ENCODE results near the gene KRT79. TPM values are rescaled to one million over a fixed set of nuclear protein-coding genes. Genes with fewer than 3 reads are reported as not detected.
A peak's percentile ranks its signal among the peaks of the same experiment; 100 is the strongest.

KRT79 gene
- total and polyA plus RNA-seq, 2 of the 8 experiments (the other 6 are each of a cell fraction or from before 2014, with no cell fraction given), result not detected

- peak overlapping the region; percentile 98; the same call in 1 of the 2 replicates for H2AK5ac ChIP-seq (ENCODE audit: low read depth, low read length)
- no peak overlapping the region for H2BK15ac ChIP-seq (ENCODE audit: low read length)
- H3K79me1 ChIP-seq (ENCODE audit: low read depth, low read length), result no peaks in the 10 kb centered on the region
- no peaks in the 10 kb centered on the region for H4K20me1 ChIP-seq (replicated peaks in 1 of 2; ENCODE audit: control insufficient read depth in 1 of 2, insufficient read depth in 2 of 2, low read length in 2 of 2)
- H3K56ac ChIP-seq (replicated peaks; ENCODE audit: insufficient read length, low read depth, low read length), result no peak overlapping the region
- H3K79me2 ChIP-seq (ENCODE audit: control insufficient read depth in 1 of 2, insufficient read depth in 2 of 2, low read length in 2 of 2), result no peaks in the 10 kb centered on the region
- no peak overlapping the region for H3K23ac ChIP-seq (ENCODE audit: insufficient read length)
- H2BK12ac ChIP-seq (ENCODE audit: low read depth, low read length), result peak overlapping the region; percentile 51
- 94% methylated on average over 11 of the region's 11 CpGs; no CpG with 5 or more reads in 1 of the 2 experiments for WGBS, 2 experiments (ENCODE audit: extremely low coverage in 1 of 2, insufficient coverage in 1 of 2, insufficient read length in 1 of 2, insufficient replicate concordance in 2 of 2, low coverage in 1 of 2, low lambda C conversion rate in 2 of 2, missing lambda C conversion rate in 1 of 2)
- no peak overlapping the region for H3K4me3 ChIP-seq (ENCODE audit: extremely low read depth in 1 of 4, insufficient read depth in 2 of 4, low read depth in 3 of 4, low read length in 4 of 4)
- H4K5ac ChIP-seq (ENCODE audit: insufficient read length, low read depth, low read length), result no peak overlapping the region
- H3K4me2 ChIP-seq (ENCODE audit: insufficient read depth in 1 of 2, low read depth in 2 of 2, low read length in 2 of 2), result no peak overlapping the region
- H3K18ac ChIP-seq (ENCODE audit: extremely low read depth, low read length), result no peak overlapping the region
- no peak overlapping the region for H3K4ac ChIP-seq (replicated peaks; ENCODE audit: insufficient read length, low read depth, low read length)
- H2BK20ac ChIP-seq (ENCODE audit: low read length), result 0 out of 2 replicates have a peak overlapping the region, but pooled peaks have one; percentile 34
- H3K23me2 ChIP-seq (ENCODE audit: low read depth, low read length), result no peaks in the 10 kb centered on the region
- ChIA-PET CTCF (ENCODE audit: partially characterized antibody) (interaction anchor here (1.2 to 3.7 kb wide), 4 partner anchors 21 to 120 kb away, joined by 3 to 13 read pairs (median 4); no protein-coding TSS in a partner anchor), POLR2A (ENCODE audit: partially characterized antibody) (no interaction called here)
- H4K91ac ChIP-seq (replicated peaks; ENCODE audit: insufficient read length, low read length), result peak overlapping the region; percentile 20
- H3K9me3 ChIP-seq (ENCODE audit: insufficient read depth in 2 of 2, low read depth in 1 of 2, low read length in 1 of 2), result no peaks in the 10 kb centered on the region
- H4K8ac ChIP-seq (ENCODE audit: extremely low read depth, insufficient read depth, low read length), result no peak overlapping the region
- no peak overlapping the region for H3K9ac ChIP-seq (replicated peaks in 1 of 4; ENCODE audit: extremely low read depth in 1 of 4, low read depth in 3 of 4, low read length in 3 of 4)
- H2BK5ac ChIP-seq (ENCODE audit: low read depth, low read length), result peak overlapping the region; percentile 3; the same call in 1 of the 2 replicates
- DNase-seq (ENCODE audit: low read depth in 1 of 2, low spot score in 2 of 2) (no peak), FAIRE-seq (no peak)
- H2AFZ ChIP-seq (ENCODE audit: low read length), result no peak overlapping the region
- H2BK120ac ChIP-seq (replicated peaks; ENCODE audit: low read depth, low read length), result no peak overlapping the region
- H3K27me3 ChIP-seq (replicated peaks in 1 of 4; ENCODE audit: control insufficient read depth in 3 of 4, extremely low read depth in 1 of 4, insufficient read depth in 3 of 4, low read length in 3 of 4), result 0 out of 7 replicates have a peak, but pooled peaks cover 0 to 2% (median 0%) of the 10 kb centered on the region in 4 experiments
- no peaks in the 10 kb centered on the region for H3K36me3 ChIP-seq (ENCODE audit: control insufficient read depth in 2 of 4, insufficient read depth in 4 of 4, low read length in 3 of 4)
- no peak overlapping the region for H3K27ac ChIP-seq (ENCODE audit: low read depth, low read length)
- no peaks in the 10 kb centered on the region; a peak in 2 of 7 replicates for H3K4me1 ChIP-seq (replicated peaks in 1 of 4; ENCODE audit: control insufficient read depth in 3 of 4, insufficient read depth in 4 of 4, low read length in 3 of 4)
- no peak overlapping the region for H3K14ac ChIP-seq (ENCODE audit: insufficient read length)
- TF ChIP-seq CTBP2 (IDR thresholded peaks at IDR 0.05; ENCODE audit: borderline replicate concordance, insufficient read depth, insufficient read length, low read length), result no peak
- no peak for TF ChIP-seq E2F6 (IDR thresholded peaks at IDR 0.05)
- TF ChIP-seq NRF1 (IDR thresholded peaks at IDR 0.05; ENCODE audit: low read depth, low read length), result no peak
- no peak for TF ChIP-seq POLR2A (IDR thresholded peaks at IDR 0.05; ENCODE audit: control extremely low read depth in 1 of 2, low read depth in 2 of 2, low read length in 2 of 2)
- no peak for TF ChIP-seq RXRA (IDR thresholded peaks at IDR 0.05; ENCODE audit: insufficient read depth, low read depth, low read length)
- TF ChIP-seq SAP30 (IDR thresholded peaks at IDR 0.05; ENCODE audit: insufficient read depth, insufficient replicate concordance, low read length), result no peak
- peak; percentile 67 for TF ChIP-seq TEAD4 (IDR thresholded peaks at IDR 0.05; ENCODE audit: low read depth, low read length)
- no peak for TF ChIP-seq EGR1 (IDR thresholded peaks at IDR 0.05; ENCODE audit: borderline replicate concordance, low read depth, low read length)
- TF ChIP-seq CBX5 (IDR thresholded peaks at IDR 0.05; ENCODE audit: low read depth, low read length), result no peak
- peak; percentile 37; the same call in 1 of the 2 replicates for TF ChIP-seq SP1 (IDR thresholded peaks at IDR 0.05; ENCODE audit: low read depth, low read length)
- no peak for TF ChIP-seq KDM5A (IDR thresholded peaks at IDR 0.05; ENCODE audit: low read length)
- TF ChIP-seq TCF12 (IDR thresholded peaks at IDR 0.05; ENCODE audit: low read depth, low read length), result no peak
Measured at GRCh38 chr12:52826611-52827498, 7.3 kb downstream of the KRT79 start.

All from H1 (cell line).